Activated CD4-positive, CD25-positive, alpha-beta regulatory T cell treated with anti-CD3 and anti-CD28 coated beads, Interleukin-2, amount 50 U/mL, for 72 hours (primary cell): Measurements from ENCODE around the gene CCN5.

ENCODE experiments used
- DNase-seq: peaks from one replicate; pipeline ENCODE4 v3.0.0; 2021

CCN5 gene

DNA sequence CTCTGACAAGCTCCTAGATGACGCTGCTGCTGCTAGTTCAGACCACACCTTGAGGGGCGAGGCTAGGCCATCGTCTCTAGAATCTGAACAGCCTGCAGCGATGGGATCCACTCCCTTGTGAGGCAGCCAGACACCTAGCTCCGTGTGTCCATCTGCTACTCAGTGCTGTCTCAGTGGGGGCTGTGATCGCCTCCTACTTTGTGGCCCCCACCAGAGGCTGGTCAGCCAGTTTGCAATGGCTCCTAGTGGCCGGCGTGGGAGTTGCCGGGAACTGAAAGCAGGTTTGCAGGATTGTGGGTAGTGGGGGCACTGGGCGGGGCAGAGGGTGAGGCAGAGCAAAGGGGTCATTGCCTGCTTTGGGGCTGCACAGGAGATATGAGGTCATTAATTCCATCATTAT is 2.8 kb downstream of the CCN5 start:
- no peak for DNase-seq

DNA sequence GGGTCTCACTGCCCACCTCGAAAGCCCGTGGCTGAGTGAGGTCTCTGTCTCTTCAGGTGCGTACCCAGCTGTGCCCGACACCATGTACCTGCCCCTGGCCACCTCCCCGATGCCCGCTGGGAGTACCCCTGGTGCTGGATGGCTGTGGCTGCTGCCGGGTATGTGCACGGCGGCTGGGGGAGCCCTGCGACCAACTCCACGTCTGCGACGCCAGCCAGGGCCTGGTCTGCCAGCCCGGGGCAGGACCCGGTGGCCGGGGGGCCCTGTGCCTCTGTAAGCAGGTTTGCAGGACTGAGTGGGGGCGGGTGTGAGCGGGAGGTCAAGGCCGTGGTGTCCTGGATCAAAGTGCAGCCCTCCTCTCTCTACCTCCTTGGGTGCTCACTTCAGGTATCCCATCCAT is 4.7 kb downstream of the CCN5 start:
- DNase-seq: no peak

DNA sequence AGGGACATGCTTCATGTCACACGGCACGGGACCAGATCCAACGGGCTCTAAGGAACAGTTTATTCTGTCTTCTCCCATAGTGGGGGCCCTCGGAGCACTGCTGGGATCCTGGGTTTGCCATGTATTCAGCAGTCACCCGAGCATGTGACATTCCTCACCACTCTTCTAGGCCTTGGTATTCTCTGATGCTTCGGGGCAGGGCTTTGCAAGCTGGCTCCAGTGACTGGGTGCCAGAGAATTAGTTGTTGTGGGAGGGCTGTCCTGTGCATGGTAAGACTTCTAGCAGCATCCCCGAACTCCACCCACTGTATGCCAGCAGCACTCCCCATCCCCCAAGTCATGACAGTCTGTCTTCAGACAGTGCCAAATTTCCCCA is 5.4 kb downstream of the CCN5 start:
- no peak for DNase-seq

DNA sequence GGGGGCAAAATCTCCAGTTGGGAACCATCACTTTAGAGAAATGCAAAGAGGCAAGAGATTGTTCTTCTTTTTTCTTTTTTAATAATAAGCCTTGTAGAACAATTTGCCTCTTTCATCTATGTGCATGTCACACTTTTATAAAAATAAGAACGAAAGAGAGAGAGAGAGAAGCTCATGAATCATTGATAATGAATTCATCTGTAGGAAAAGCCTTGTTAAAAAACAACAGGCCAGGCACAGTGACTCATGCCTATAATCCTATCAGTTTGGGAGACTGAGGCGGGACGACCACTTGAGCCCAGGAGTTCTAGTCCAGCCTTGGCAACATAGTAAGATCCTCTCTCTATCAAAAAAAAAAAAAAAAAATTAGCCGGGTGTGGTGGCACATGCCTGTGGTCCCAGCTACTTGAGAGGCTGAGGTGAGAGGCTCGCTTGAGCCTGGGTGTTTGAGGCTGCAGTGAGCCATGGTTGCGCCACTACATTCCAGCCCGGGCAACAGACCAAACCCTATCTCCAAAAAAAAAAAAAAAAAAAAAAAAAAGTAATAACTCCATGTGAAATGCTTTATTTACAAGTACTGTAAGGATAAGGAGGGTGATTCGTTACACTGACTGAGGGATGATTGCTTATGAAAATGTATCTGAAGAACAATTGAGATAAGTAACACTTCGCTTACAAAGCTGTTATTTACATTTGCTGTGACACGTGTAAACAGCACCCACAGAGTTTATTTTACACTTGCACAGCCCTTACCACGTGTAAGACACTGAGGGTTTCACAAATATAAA is 6.0 kb downstream of the CCN5 start:
- DNase-seq: no peak

DNA sequence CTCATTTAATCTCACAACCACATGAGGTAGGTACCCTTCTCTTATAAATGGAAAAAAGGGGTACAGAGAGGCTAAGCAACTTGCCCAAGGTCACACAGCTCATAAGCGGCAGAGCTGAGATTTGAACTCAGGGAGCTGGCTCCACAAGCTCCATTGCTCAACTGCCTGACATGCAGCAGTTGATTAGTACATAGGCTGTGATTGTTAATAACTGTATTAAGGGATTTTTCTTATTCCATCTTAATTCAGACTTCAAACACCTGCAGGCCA is 6.6 kb downstream of the CCN5 start:
- DNase-seq: no peak

DNA sequence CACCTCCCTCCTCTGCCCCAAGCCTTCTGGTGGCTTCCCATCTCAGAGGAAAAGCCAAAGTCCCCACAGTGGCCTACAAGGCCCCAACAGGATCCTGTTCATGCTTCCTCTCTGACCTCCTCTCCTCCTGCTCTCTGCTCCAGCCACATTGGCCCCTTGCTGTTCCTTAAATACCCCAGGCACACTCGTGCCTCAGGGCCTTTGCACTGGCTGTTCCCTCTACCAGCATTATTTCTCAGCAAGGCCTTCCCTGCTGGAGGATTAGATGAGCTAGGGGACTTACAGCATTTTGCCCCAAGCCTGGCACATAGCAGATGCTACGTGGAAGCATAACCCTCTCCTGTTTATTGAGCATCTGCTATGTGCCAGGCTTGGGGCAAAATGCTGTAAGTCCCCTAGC is 7.8 kb downstream of the CCN5 start:
- DNase-seq: no peak

DNA sequence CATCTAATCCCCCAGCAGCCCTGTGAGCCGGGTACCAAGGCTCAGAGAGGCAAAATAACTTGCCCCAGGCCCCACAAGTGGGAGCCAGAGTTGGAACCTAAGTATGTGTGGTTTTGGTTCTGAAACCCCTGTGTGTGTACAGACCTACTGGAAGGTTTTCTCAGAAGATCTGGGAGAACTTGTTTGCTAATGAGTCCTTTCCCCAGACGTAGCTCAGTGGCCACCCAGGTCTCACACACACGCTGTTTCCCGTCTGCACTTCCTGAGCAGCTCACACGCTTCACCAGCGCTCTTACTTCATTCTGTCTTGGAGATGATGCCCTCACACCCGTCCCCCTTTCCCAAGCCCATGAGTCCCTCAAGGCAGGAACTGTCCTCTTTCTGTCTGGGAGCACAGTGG is 8.2 kb downstream of the CCN5 start:
- no peak for DNase-seq

DNA sequence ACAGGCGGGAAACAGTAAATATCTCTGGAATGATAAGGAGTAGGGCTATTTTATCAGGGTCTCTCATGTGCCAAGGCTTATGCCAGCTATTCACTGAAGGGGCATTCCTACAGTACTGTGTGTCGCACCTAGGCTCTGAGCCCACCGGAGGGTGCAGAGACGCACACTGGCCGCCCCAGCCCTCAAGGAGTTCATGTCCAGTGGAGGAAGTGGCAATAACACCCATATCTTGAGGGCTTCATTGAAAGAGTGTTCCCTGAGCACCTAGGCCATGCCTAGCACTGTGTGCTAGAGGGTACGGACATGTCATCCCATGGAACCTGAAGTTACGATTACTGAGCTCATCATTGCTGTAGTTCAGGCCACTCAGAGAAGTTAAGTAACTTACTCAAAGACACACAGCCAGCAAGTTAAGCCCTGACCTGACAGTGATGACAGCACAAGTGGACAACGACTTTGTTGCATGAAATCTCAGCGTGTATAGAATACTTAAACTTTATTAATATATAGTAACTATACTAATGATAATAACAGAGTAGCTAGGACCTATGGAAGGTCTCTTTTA is 8.7 kb downstream of the CCN5 start:
- DNase-seq: no peak

DNA sequence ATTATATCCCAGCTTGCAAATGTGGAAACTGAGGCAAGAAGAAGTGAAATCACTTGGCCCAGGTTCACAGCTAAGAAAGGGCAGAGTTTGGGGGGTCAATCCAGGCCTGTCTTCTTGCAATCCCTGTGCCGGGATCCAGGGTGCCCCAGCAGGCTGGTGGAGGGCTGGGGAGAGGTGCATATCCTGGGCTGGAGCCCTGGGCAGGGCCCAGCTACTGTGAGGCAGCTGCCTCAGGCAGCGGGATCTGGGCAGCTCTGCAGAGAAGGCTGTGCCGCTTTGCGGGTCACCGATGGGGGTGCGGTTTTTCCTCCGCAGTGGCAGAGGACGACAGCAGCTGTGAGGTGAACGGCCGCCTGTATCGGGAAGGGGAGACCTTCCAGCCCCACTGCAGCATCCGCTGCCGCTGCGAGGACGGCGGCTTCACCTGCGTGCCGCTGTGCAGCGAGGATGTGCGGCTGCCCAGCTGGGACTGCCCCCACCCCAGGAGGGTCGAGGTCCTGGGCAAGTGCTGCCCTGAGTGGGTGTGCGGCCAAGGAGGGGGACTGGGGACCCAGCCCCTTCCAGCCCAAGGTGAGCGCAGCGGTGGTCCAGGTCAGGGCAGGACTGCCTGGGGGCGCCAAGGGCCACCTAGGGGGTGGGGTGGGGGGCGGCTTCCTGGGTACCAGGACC is 9.4 kb downstream of the CCN5 start:
- DNase-seq: no peak

DNA sequence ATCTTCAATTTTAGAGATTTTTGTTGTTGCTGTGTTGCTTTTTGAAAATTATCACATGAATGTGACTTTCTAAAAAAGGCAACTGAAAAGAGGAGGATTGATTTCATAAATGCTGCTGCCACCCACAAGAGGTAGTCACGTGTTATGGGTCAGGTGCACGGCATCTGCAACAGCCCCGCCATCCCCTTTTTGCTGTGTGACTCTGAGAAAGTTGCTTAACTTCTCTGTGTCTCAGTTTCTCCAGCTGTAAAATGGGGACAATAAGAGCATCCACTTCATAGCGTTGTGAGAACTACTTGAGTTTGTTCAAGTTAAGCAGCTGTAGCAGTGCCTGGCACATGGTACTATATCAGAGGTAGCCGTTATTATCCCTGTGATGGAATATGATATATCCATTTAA is 10.7 kb downstream of the CCN5 start:
- no peak for DNase-seq

DNA sequence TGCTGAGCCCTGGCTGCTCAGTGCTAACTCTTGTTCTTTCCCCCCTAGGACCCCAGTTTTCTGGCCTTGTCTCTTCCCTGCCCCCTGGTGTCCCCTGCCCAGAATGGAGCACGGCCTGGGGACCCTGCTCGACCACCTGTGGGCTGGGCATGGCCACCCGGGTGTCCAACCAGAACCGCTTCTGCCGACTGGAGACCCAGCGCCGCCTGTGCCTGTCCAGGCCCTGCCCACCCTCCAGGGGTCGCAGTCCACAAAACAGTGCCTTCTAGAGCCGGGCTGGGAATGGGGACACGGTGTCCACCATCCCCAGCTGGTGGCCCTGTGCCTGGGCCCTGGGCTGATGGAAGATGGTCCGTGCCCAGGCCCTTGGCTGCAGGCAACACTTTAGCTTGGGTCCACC is 11.9 kb downstream of the CCN5 start:
- no peak for DNase-seq

DNA sequence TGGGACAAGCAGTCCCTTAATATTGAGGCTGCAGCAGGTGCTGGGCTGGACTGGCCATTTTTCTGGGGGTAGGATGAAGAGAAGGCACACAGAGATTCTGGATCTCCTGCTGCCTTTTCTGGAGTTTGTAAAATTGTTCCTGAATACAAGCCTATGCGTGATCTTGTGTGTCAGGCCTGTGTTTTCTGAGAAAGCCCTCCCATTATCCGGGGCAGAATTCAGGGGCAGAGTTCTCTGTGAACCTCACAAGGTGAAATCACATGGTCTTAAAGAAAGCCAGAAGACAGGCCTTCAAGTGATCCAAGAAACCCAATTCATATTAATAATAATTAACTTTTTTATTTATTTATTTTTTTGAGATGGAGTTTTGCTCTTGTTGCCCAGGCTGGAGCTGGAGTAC is 12.5 kb downstream of the CCN5 start:
- DNase-seq: no peak

DNA sequence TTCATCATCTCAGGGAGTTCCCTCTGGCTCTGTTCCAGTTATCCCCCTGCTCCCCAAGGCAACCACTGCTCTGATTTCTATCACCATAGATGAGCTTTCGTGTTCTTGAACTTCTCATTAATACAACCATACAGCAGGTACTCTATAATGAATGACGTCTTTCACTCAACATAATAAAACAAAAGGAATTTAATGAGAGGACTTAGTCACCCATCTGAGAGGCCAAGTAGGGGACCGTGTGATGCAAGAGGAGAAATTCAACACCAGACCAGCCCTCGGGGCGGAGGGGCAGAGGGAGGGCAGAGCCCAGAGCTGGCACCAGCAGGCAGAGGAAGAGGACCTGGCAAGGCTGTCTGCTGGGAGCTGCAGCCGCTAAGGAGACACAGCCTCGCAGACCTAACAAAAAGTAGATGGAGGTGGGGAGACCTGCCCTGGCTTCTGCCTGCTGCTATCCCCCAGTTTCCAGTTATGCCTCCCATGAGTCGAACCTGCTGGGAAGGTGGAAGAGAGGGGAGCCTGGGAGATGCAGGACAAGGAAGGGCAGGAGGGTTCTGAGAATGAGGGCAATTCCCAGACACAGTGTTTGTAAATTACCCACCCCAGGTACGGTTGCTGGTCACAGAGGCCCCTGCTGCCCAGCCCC is 13.8 kb downstream of the CCN5 start:
- DNase-seq: no peak

DNA sequence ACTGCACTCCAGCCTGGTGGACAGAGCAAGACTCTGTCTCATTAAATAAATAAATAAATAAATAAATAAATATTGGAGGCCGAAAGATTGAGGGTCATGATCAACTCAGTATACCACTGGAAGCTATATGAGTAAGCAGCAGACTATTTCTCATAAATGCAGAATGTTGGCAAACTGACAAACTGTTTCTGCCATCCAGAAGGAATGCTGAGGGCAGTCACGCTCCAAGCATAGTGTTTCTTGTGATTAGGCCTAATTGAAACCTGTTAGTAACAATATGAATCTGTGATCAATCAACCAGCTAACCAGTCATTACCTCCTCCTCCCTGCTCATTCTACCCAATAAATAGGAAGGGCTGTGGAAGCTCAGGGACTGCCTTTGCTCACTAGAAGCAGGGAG is 15.3 kb downstream of the CCN5 start:
- no peak for DNase-seq

DNA sequence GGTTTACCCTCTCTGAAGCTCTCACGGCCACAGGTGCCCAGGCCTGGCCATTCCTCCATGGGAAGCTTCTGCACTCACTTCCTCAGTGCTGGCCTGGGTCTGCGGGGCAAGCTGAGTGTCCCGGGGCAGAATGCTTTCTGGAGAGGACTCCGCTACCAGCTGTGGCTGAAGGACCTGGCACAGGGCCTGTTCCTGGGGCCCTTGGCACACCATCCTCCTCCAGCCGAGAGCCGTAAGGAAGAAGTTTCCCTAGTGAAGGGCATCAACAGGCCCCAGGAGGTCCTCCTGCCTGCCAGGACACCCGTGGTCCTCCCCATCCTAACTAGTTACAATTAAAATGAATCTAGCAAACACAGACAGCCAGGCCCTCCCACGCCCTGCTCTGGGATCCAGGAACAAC is 16.5 kb downstream of the CCN5 start:
- DNase-seq: no peak

DNA sequence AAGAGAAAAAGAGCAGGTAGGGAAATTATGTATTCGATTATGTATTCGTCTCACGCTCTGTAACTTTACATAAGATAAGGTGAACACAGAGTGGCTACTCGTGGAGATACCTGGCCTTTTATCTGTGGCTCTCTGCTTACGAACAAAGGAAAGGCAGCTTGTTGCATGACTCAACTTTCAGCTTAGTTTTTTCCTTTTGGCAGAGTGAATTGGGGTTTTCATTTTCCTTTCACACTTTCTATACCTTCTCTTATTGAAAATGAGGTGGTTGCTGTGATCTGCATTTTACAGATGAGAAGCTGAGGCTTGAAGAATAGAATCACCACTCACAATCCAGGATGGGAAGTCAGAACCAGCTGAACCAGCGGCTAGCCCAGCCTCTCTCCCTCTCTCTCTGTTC is 17.2 kb downstream of the CCN5 start:
- DNase-seq: no peak

DNA sequence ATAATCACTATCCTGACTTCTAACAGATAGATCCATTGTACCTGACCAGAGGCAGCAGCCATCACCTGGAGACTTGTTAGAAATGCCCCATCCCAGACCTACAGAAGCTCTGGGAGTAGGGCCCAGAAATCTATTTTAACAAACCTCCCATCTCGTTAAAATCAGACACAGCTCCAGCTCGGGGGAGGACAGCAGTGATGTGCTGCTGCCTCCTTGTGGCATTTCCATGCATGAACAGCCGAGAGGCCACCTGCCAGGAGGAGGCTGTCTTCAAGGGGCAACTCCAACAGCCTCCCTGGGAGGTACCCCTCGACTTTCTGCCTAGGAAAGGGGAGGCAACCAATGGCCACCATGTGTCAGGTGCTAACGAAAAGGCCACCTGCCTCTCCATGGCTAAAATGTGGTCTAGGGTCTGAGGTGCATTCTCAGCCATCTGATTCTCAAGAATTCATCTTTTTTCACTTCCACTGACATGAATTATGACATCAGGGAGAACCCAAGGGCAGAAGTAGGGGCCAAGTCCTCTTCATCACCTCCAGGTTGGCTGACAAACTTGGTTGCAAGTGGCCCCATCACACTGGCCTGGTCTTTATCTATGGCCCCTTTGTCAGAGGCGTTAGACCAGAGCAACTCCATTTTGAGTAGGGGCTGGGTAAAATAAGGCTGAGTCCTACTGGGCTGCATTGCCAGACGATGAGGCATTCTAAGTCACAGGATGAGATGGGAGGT is 18.3 kb downstream of the CCN5 start:
- no peak for DNase-seq

DNA sequence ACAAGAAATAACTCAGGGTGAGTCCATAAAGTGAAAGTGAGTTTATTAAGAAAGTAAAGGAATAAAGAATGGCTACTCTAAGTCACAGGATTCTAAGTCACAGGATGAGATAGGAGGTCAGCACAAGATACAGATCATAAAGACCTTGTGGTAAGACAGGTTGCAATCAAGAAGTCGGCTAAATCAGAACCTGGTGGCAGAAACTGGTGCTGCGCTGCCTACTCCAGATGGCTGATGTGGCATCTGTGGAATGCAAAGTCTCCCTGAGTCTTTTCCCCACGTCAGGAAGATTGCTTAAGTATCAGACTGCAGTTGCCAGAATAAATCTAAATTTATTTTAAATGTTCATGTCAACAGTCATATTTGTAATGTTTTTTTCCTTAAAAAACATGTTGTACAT is 19.8 kb downstream of the CCN5 start:
- no peak for DNase-seq

DNA sequence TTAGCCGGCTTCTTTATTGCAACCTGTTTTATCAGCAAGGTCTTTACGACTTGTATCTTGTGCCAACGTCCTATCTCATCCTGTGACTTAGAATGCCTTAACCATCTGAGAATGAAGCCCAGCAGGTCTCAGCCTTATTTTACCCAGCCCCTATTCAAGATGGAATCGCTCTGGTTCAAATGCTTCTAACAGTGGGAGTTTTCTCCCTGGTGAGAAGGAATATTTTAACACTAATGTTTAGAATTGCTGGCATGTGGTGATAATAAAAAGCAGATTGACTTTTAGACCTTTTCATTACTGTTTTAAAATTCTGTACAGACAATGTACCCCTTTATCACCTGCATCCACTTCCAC is 20.6 kb downstream of the CCN5 start:
- no peak for DNase-seq

DNA sequence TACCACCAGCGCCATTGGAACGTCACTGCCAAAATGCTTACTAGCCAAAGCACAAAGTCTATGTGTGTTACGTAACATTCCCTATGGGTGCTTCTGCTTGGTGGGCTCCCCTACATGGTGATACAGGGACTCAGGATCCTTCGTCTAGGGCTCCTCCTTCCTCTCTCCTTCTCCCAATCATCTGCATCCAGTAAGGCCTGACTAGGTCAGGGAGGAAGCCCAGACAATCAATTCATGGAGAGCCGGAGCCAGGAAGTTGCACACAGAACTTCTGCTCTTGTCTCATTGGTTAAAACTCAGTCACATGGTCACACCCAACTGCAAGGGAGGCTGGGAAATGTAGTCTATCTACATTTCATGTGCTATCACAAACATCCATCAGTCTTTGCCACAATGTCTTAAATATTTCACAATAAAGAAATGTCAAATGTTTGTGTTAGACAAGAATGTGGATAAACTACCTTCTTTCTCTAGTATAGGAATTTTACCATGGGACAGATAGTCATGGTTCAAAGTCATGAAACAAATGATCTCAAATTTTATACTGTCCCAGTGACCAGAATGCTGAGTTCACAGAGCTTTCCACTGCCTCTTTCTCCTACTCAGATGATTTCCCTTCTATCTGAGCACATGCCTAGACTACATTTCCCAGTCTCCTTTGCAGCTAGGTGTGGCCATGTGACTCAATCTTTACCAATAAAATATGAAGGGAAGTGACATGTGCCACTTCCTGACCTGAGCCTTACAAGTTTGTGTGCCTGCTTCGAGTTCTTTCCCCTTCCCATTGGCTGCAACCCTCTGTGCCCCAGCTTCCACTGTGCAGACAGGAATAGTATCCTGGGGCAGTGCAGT is 21.2 kb downstream of the CCN5 start:
- no peak for DNase-seq

DNA sequence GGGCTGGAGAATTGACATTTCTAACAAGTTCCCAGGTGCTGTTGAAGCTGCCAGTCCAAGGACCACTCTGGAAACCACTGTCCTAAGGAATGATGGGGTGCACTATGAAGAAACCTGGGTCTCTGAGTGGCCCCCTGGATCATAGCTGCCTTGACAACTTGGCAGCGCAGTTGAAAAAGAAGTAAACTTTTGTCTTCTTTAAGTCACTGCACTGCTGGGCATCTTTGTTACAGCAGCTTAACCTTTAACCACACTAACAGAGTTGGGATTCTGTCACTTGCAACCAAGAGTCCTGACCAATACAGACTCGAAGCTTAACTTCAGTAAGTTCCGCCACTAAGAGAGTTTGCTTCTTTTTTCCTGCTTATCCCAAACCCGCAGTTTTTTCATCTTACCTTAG is 21.9 kb downstream of the CCN5 start:
- DNase-seq: no peak

DNA sequence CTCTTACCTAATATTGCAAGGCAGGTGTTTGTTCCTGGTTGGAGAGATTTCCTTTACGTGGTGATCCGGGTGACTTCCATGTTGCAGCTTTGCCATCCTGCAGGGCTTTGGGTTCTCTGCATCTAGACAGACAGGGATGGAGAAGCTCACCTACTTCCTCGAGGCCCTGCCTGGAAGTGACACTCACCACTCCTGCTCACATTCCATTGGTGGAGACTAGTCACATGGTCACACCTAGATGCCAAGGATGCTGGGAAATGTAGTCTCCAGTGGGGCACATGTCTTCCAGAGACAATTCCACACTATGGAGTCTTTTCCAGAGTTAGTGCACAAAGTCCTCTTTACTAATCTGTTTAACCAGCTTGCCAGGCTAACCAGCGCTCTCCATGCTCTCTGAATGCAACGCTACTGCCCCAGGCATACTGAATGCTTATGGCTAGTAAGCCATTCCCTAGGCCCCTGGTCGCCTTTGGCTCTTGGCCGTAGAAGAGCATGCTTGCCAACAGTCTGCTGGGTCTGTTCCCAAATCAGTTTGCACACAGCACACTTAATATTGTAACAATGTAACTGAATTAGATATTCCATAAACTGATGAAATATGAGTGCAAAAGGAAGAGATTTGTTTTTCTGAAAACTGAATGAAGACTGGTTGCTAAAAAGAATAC is 23.8 kb downstream of the CCN5 start:
- peak; percentile 43 for DNase-seq
